ENCODE results near the gene PKM.

The PKM gene

DNA sequence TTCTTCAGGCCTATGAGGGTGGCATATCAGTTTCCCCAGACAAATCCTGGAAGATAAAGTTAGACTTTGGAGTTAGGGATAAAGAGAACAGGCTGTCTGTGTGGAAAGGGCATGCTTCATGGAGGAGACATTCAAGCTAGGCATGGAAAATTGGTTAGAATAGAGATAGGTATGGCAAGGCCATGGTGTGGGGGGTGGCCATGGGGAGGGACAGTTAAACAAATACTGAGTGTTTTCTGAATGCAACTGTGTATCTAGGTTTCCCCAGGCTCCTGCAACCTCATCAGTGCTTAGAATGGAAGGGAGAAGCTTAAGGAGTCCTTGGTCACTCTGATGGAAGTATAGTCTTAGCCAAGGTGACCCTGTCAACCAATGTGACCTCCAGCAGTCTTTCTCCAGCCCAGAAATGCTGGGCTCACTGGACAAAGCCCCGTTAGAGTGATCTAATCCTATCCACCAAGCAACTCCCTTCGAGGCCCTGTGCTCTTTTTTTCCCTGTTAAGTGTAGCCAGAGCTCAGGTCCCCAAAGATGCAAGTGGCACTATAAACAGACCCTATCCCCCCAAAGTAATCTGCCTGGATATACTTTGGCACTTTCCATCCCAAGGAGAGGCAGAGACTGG, 5.5 kb upstream of the PKM start:
- Histone ChIP-seq H3K4me3 (ENCODE audit: insufficient read depth, low read depth, low read length) (no peak overlapping the region), H3K27me3 (ENCODE audit: control insufficient read depth, insufficient read depth, low read length, poor library complexity, severe bottlenecking) (peaks cover 93% of the 10 kb centered on the region), H3K27ac (ENCODE audit: insufficient read depth, low read depth, low read length, poor library complexity, severe bottlenecking) (no peak overlapping the region), H3K4me1 (ENCODE audit: control insufficient read depth, insufficient read depth, low read length) (peaks cover 3% of the 10 kb centered on the region), H3K9me3 (ENCODE audit: control insufficient read depth, low read length) (no peaks in the 10 kb centered on the region), H3K36me3 (ENCODE audit: control insufficient read depth, insufficient read depth, low read length) (peaks cover 13% of the 10 kb centered on the region)
- WGBS, 2 experiments, result 88 to 95% methylated on average over 2 of the region's 2 CpGs

GRCh38 chr15:72235298-72235697, 4.3 kb upstream of the PKM start:
- Histone ChIP-seq H3K4me3 (ENCODE audit: insufficient read depth, low read depth, low read length) (no peak overlapping the region), H3K36me3 (ENCODE audit: control insufficient read depth, insufficient read depth, low read length) (peaks cover under 1% of the 10 kb centered on the region), H3K27ac (ENCODE audit: insufficient read depth, low read depth, low read length, poor library complexity, severe bottlenecking) (no peak overlapping the region), H3K27me3 (ENCODE audit: control insufficient read depth, insufficient read depth, low read length, poor library complexity, severe bottlenecking) (peaks cover 81% of the 10 kb centered on the region), H3K9me3 (ENCODE audit: control insufficient read depth, low read length) (no peaks in the 10 kb centered on the region), H3K4me1 (ENCODE audit: control insufficient read depth, insufficient read depth, low read length) (peaks cover 3% of the 10 kb centered on the region)
- 87 to 91% methylated on average over 4 of the region's 4 CpGs for WGBS, 2 experiments

- WGBS, 2 experiments, result 96% methylated on average over 6 of the region's 6 CpGs
- peaks cover 9% of the 10 kb centered on the region for H3K4me1 ChIP-seq (ENCODE audit: control insufficient read depth, insufficient read depth, low read length)
- H3K27ac ChIP-seq (ENCODE audit: insufficient read depth, low read depth, low read length, poor library complexity, severe bottlenecking), result no peak overlapping the region
- H3K4me3 ChIP-seq (ENCODE audit: insufficient read depth, low read depth, low read length), result no peak overlapping the region
- H3K36me3 ChIP-seq (ENCODE audit: control insufficient read depth, insufficient read depth, low read length), result no peaks in the 10 kb centered on the region
- peaks cover 66% of the 10 kb centered on the region for H3K27me3 ChIP-seq (ENCODE audit: control insufficient read depth, insufficient read depth, low read length, poor library complexity, severe bottlenecking)
- H3K9me3 ChIP-seq (ENCODE audit: control insufficient read depth, low read length), result no peaks in the 10 kb centered on the region
Measured at GRCh38 chr15:72233769-72234168, 2.8 kb upstream of the PKM start.

- Histone ChIP-seq H3K36me3 (ENCODE audit: control insufficient read depth, insufficient read depth, low read length) (no peaks in the 10 kb centered on the region), H3K27me3 (ENCODE audit: control insufficient read depth, insufficient read depth, low read length, poor library complexity, severe bottlenecking) (peaks cover 50% of the 10 kb centered on the region), H3K4me1 (ENCODE audit: control insufficient read depth, insufficient read depth, low read length) (peaks cover 25% of the 10 kb centered on the region), H3K27ac (ENCODE audit: insufficient read depth, low read depth, low read length, poor library complexity, severe bottlenecking) (peak overlapping the region; percentile 94), H3K4me3 (ENCODE audit: insufficient read depth, low read depth, low read length) (peak overlapping the region; percentile 91), H3K9me3 (ENCODE audit: control insufficient read depth, low read length) (no peaks in the 10 kb centered on the region)
- WGBS, 2 experiments, result 22 to 23% methylated on average over 16 of the region's 16 CpGs
Measured at GRCh38 chr15:72231833-72232478, 966 bp upstream of the PKM start.

DNA sequence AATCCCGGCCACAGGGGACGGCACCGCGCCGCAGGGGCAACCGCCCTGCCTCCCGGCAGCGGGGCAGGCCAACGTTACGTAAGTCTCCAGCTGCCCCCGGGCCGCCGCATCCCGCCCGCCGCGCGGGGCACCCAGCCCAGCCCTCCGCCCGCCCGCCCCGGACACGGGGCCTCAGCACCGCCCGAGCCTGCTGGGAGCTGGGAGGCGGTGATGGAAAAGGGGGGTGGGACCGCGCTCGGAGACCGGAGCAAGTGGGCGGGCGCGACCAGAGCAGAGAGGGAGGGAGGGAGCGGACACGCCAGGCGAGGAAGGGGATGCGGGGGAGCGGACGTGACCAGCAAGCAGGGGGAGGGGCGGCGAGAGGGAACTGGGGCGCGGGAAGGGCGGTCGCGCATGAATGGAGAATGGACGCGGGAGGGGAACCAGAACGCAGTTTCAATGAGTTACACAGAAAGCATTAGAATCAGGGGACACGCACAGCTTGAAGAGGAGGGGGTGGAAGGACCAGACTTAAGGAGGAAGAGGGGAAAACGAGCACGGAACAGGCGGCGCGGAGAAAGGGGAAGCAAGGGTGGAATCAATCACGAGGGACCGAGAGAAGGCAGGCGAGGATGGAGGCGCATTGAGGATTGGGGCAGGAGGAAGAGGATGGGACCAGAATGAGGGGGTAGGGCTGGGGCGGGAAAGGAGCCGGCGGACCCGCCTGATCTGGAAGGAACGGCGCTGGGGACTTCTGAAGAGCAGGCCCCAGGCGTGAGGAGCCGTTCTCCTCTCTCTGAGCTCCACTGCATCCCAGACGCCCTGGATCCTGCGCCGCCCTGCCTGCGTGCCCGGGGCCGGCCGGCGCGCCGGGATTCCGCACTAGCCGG, 559 bp downstream of the PKM start:
- 0% methylated on average over 79 of the region's 79 CpGs for WGBS, 2 experiments
- Histone ChIP-seq H3K36me3 (ENCODE audit: control insufficient read depth, insufficient read depth, low read length) (no peaks in the 10 kb centered on the region), H3K9me3 (ENCODE audit: control insufficient read depth, low read length) (no peaks in the 10 kb centered on the region), H3K4me3 (ENCODE audit: insufficient read depth, low read depth, low read length) (peak overlapping the region; percentile 91), H3K27ac (ENCODE audit: insufficient read depth, low read depth, low read length, poor library complexity, severe bottlenecking) (peak overlapping the region; percentile 94), H3K27me3 (ENCODE audit: control insufficient read depth, insufficient read depth, low read length, poor library complexity, severe bottlenecking) (peaks cover 34% of the 10 kb centered on the region), H3K4me1 (ENCODE audit: control insufficient read depth, insufficient read depth, low read length) (peaks cover 31% of the 10 kb centered on the region)

- Histone ChIP-seq H3K9me3 (ENCODE audit: control insufficient read depth, low read length) (no peaks in the 10 kb centered on the region), H3K36me3 (ENCODE audit: control insufficient read depth, insufficient read depth, low read length) (no peaks in the 10 kb centered on the region), H3K4me3 (ENCODE audit: insufficient read depth, low read depth, low read length) (peak overlapping the region; percentile 91), H3K27me3 (ENCODE audit: control insufficient read depth, insufficient read depth, low read length, poor library complexity, severe bottlenecking) (peaks cover 29% of the 10 kb centered on the region), H3K27ac (ENCODE audit: insufficient read depth, low read depth, low read length, poor library complexity, severe bottlenecking) (peak overlapping the region; percentile 94), H3K4me1 (ENCODE audit: control insufficient read depth, insufficient read depth, low read length) (peaks cover 31% of the 10 kb centered on the region)
- WGBS, 2 experiments, result 0 to 1% methylated on average over 29 of the region's 29 CpGs
Measured at GRCh38 chr15:72229947-72230196, 1.1 kb downstream of the PKM start.

GRCh38 chr15:72229076-72229946, 1.7 kb downstream of the PKM start:
- H3K9me3 ChIP-seq (ENCODE audit: control insufficient read depth, low read length), result no peaks in the 10 kb centered on the region
- WGBS, 2 experiments, result 13% methylated on average over 25 of the region's 25 CpGs
- peak overlapping the region; percentile 94 for H3K27ac ChIP-seq (ENCODE audit: insufficient read depth, low read depth, low read length, poor library complexity, severe bottlenecking)
- H3K27me3 ChIP-seq (ENCODE audit: control insufficient read depth, insufficient read depth, low read length, poor library complexity, severe bottlenecking), result peaks cover 23% of the 10 kb centered on the region
- peaks cover 3% of the 10 kb centered on the region for H3K36me3 ChIP-seq (ENCODE audit: control insufficient read depth, insufficient read depth, low read length)
- peak overlapping the region; percentile 91 for H3K4me3 ChIP-seq (ENCODE audit: insufficient read depth, low read depth, low read length)
- H3K4me1 ChIP-seq (ENCODE audit: control insufficient read depth, insufficient read depth, low read length), result peaks cover 35% of the 10 kb centered on the region

DNA sequence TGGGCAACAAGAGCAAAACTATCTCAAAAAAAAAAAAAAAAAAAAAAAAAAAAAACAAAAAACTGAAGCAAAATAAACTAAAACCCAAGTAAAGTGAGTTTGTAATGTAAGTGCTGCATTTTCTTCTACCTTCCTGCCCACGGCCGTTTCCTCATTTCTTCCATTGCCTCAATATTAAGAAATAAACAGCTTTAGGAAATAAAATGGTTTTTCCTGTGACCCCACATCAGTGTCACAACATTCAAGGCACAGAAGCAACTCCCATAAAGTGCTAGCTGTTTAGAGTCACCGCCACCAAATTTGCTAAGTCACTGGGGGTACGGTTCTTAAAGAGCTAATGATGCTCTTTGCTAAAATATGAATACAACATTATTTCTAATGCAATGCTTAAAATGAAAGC, 3.3 kb downstream of the PKM start:
- peak overlapping the region; percentile 91 for H3K4me3 ChIP-seq (ENCODE audit: insufficient read depth, low read depth, low read length)
- WGBS, 2 experiments, result 79 to 98% methylated on average over 3 to 4 of the region's 4 CpGs
- H3K27me3 ChIP-seq (ENCODE audit: control insufficient read depth, insufficient read depth, low read length, poor library complexity, severe bottlenecking), result peaks cover 8% of the 10 kb centered on the region
- peaks cover 9% of the 10 kb centered on the region for H3K36me3 ChIP-seq (ENCODE audit: control insufficient read depth, insufficient read depth, low read length)
- H3K27ac ChIP-seq (ENCODE audit: insufficient read depth, low read depth, low read length, poor library complexity, severe bottlenecking), result no peak overlapping the region
- no peaks in the 10 kb centered on the region for H3K9me3 ChIP-seq (ENCODE audit: control insufficient read depth, low read length)
- peaks cover 49% of the 10 kb centered on the region for H3K4me1 ChIP-seq (ENCODE audit: control insufficient read depth, insufficient read depth, low read length)

GRCh38 chr15:72227192-72227586, 3.8 kb downstream of the PKM start:
- peaks cover 9% of the 10 kb centered on the region for H3K36me3 ChIP-seq (ENCODE audit: control insufficient read depth, insufficient read depth, low read length)
- H3K27me3 ChIP-seq (ENCODE audit: control insufficient read depth, insufficient read depth, low read length, poor library complexity, severe bottlenecking), result peaks cover 2% of the 10 kb centered on the region
- H3K4me3 ChIP-seq (ENCODE audit: insufficient read depth, low read depth, low read length), result no peak overlapping the region
- H3K9me3 ChIP-seq (ENCODE audit: control insufficient read depth, low read length), result no peaks in the 10 kb centered on the region
- no peak overlapping the region for H3K27ac ChIP-seq (ENCODE audit: insufficient read depth, low read depth, low read length, poor library complexity, severe bottlenecking)
- 81% methylated on average over 8 of the region's 8 CpGs for WGBS, 2 experiments
- peaks cover 54% of the 10 kb centered on the region for H3K4me1 ChIP-seq (ENCODE audit: control insufficient read depth, insufficient read depth, low read length)
